ENCODE results near the gene TP73.

The TP73 gene

DNA sequence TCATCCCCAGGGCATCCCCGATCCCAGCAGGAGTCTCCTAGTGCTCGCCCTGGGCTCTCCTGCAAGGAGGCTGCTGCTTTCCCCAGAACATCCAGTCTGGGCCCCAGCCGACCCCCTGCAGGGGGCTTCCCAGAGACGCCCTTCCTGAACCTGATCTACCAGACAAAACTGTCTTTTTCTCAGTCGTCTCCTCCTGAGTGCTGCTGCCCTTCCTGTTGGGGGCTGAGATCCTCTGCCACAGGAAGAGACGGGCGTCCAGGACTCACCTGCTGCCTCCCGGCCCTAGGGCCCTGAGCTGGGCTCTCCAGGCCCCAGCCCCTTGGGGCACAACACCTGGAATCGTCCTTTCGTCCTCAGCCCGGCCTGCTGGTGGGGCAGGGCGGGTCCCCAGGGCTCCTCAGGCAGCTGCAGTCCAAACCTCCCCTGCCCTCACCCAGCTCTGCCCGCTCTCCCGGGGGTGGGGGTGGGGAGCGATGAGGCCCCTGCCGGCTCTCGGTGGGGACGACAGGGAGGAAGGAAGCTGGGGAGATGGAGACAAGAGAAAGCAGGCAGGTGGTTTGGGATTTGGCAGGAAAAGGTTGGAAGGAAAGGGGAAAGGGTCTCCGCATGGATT, 36.9 kb downstream of the TP73 start:
- no peak for DNase-seq (ENCODE audit: low read depth)

DNA sequence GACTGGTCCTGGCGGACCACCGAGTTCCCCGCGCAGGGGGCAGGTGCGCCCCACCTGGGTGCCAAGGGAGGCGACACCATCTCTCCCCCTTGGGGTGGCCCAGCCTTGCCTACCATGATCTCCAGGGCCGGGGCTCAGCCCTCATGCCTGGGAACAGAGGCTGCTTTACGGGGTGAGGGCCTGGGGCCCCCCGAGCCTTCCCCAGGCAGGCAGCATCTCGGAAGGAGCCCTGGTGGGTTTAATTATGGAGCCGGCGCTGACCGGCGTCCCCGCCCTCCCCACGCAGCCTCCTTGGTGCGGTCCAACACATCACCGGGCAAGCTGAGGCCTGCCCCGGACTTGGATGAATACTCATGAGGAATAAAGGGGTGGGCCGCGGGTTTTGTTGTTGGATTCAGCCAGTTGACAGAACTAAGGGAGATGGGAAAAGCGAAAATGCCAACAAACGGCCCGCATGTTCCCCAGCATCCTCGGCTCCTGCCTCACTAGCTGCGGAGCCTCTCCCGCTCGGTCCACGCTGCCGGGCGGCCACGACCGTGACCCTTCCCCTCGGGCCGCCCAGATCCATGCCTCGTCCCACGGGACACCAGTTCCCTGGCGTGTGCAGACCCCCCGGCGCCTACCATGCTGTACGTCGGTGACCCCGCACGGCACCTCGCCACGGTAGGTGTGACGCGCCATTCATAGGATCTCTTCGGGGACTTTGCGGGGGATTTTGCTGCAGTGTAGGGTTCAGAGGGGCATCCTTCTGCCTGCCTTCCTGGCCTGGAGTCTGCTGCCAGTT, 38.2 kb downstream of the TP73 start:
- no peak for DNase-seq (ENCODE audit: low read depth)

DNA sequence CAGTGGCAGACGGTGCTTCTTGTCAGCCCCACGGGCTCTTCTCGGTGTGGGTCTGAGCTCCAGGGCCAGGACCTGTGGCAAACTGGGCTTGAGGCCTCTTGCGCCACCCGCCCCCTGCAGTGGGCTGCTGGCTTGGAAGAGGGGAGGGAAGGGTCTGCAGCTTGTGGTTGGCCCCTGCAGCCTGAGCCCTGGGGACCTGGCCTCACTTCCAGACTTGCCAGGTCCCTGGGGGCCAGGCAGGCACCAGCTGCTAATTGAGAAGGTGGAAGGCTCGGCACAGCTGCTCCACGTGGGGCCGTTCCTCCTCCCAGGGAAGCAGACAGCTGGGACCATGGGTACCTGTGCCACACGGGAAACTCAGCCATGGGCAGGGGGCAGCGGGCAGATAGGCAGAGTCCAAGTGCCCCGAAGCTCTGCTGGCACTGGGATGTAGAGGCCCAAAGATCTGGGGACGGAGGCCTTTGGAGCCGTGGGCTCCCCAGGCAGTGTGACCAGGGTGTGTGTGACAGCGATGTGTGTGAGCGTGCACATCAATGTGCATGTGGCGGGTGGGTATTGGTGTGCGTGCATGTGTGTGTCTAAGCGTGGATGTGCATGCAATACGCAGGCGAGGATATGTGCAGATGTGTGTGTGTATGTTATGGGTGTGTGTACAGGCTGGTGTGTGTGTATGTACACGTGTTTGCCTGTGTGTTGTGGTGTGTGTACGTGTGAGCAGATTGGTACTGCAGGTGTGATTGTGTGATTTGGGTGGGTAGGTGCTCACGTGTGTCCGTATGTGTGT, 39.3 kb downstream of the TP73 start:
- no peak for DNase-seq (ENCODE audit: low read depth)

DNA sequence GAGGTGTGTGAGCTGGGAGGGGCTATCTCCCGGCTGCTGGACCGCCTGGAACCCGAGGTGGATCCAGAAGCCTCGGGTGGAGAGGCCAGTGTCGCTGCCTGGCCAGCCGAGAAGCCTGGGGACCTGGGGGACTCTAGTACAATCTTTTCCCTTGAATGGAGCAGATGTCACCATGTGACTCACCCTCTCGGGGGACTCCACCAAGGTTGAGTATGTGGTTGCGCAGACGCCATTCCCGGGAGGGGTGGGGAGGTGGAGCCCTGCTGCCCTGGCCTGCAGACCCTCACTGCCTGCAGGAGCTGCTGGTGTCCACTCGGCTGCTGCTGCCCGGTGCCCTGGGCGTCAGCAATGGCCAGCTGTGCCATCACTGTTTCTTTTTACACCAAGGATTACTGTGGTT, 40.3 kb downstream of the TP73 start:
- DNase-seq (ENCODE audit: low read depth) = no peak

DNA sequence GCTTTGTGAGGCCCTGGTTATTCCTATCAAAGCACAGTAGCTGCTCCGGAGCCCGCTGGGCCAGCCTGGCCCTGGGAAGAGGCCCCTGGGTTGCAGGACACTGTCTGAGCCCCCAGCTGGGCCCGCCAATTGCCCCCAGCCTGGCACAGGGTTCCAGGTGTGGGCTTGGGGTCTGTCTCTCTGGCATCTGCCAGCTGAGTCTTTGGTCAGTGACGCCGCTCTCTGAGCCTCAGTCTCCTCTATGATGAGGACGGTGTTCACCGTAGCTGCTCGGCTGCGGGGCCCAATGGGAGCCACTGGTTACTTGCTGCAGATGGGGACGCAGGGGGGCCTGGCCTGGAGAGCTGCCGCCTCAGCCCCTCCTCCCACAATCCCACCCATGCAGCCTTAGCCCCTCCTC, 41.0 kb downstream of the TP73 start:
- DNase-seq (ENCODE audit: low read depth) = no peak

DNA sequence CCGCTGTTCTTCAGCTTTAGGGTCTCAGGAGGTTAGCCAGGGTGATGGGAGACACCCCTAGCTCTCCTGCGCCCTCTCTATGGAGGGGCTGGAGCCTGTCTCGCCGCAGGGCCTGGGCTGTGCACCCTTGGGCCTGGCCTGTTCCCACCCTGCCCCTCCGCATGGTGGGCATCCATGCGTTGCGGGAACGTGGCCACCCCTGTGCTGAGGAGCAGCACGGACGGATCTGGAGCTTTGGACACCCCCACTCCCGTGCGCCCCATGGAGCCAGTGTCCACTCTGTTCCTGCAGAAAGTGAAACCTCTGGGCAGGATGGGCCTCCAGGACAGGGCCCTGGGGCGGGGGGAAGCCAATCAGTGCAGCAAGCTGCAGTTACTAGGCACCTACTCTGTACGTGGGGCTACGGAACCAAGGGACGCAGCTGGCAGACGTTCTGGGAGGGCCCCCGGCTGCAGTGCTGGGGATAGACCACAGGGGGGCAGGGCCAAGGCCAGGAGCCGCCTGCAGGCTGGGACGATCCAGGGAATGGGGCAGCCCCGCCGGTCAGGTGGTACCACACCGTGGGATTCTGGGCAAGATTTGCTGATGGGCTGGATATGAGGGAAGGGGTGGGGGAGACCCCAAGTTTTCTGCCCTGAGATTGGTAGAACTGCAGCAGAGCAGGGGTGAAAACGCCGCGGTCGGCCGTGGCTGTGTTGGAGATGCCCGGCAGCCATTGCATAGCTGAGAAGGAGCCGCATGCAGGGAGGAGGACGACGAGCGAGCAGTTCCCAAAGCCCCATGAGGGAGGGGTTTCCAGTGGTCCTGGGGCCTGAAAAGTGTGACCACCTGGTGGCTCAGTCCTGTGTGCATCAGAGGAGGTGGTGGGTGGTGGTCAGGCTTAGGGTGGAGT, 43.3 kb downstream of the TP73 start:
- DNase-seq (ENCODE audit: low read depth) = no peak

DNA sequence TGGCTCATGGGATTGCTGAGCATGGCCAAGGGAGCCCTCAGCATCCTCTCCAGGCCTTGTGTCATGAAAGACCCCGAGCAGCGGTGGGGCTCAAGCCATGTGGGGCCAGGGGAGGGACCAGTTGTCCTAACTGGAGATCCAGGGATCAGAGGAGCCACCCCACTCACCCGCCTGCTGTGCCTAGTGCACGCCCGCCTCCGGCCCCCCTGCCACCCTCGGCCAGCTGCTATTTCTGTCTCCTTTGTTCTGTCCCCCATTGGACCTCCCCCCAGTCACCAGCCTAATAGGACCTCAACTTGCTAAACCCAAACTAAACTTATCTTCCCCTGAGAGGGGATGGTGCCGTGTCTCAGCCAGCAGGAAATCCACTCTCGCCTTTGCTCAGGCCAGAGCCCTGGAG, 44.4 kb downstream of the TP73 start:
- no peak for DNase-seq (ENCODE audit: low read depth)

DNA sequence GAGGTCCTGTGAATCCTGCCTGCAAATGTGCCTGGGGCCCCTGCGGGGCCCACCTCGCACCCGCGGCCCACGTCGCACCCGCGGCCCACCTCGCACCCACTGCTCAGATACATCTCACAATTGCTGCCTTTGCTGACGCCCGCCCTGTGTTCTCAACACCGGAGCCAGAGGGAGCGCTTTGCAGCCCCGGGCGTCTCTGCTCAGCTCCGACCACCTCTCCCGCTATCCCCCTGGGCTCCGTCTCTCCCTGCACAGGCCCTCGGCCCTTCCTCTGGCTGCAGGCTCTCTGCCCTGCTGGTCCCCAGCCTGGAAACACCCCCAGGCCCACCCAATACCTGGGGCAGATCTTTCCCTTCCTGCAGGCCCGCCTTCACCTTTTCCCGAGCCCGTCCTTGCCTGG, 44.8 kb downstream of the TP73 start:
- DNase-seq (ENCODE audit: low read depth) = no peak

DNA sequence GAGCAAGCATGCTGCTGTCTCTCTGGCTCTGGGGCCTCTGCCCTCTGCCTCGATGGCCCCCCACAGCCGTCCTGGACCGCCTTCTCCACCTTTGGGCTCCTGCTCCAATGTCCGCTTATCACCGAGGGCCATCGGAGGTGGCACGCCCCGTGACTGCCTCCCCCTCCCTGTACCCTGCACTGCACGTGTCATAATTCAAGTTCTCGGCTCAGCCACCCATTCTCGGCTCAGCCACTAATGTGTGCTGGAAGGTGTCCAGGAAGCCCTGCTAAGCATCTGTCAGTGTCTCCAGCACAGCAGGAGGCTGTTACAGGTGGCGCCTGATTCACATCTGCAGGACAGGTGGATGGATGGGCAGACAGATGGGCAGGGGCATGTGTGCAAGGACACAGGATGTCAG, 45.5 kb downstream of the TP73 start:
- DNase-seq (ENCODE audit: low read depth) = no peak

DNA sequence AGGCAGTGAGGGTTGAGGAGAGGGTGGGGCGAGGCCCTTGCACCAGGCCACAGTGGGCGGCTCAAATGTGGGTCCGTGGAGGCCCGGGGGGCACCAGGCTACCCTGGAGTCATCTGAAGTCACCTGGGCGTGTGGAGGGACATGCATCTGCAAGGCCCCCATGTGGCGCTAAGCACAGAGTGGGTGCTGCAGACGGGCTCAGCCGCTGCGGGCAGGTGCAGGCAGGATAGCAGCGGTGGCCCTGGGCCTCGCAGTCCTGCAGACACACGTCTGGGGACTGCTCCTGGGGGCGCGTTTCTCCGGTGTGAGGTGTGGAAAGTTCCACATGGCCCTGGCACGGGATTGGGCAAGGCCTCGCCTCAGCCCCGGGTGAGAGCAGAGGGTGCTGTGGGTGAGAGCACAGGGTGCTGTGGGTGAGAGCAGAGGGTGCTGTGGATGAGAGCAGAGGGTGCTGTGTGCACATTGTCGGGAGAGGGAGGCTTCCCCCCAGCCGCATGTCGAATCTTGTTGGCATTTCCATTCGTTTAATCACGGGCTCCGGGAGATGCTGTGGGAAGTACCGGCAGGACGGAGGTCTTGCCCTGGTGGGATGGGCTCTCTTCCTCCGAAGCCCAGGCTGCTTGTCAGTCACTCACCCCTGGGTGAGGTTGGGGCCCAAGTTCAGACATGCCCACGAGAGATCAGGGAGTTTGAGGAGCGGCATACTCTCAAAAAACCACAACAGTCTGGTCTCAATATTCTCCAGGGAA, 46.5 kb downstream of the TP73 start:
- DNase-seq (ENCODE audit: low read depth) = no peak

DNA sequence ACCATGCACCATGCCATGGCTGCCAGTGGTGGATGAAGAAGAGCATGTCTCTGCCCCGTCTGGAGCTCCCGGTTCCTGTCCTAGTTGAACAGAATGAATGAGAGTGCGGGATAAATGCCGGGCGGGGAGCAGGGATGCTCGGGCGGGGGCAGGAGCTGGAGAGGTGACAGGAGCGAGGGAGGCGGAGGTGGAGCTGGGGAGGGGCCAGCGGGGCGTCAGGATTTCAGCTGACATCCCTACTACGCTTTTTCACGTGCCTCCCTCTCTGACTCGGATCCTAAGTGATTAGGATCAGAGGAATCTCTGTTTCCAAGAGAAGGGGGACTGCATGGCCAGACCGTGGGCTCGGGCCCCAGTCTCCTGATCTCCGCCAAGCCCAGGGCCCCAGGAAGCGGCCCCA, 47.3 kb downstream of the TP73 start:
- no peak for DNase-seq (ENCODE audit: low read depth)

DNA sequence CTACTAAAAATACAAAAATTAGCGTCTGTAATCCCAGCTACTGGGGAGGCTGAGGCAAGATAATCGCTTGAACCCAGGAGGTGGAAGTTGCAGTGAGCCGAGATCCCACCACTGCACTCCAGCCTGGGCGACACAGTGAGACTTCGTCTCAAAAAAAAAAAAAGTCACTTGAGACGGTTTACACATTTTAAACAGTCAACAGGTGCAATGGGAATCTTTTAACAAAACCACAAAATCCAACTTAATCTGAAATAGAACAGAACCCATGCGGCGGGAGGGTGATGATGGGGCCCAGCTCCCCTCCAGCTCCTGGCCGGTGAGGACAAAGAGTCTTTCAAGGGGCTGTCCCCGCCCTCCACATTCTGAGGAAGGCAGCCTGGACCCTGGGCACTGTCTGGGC, 48.3 kb downstream of the TP73 start:
- no peak for DNase-seq (ENCODE audit: low read depth)

DNA sequence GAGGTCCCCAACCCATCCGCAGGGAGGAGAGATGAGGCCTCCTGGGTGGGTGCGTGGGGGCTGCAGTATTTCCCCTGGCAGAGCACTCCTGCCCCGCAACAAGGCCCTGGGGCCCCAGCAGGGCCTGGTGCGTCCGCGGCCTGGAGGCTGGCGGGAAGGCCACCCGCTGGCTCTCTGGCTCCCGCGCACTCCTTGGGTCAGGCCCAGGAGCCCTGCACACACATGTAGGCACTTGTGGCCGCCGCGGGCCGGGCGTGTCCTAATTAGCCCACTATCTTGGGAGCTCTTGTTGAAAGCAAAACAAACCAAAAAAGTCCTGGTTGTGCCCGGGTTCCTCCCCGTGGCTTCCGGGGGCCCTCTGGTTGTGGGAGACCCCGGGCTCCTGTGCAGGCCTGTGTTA, 50.2 kb downstream of the TP73 start:
- no peak for DNase-seq (ENCODE audit: low read depth)

DNA sequence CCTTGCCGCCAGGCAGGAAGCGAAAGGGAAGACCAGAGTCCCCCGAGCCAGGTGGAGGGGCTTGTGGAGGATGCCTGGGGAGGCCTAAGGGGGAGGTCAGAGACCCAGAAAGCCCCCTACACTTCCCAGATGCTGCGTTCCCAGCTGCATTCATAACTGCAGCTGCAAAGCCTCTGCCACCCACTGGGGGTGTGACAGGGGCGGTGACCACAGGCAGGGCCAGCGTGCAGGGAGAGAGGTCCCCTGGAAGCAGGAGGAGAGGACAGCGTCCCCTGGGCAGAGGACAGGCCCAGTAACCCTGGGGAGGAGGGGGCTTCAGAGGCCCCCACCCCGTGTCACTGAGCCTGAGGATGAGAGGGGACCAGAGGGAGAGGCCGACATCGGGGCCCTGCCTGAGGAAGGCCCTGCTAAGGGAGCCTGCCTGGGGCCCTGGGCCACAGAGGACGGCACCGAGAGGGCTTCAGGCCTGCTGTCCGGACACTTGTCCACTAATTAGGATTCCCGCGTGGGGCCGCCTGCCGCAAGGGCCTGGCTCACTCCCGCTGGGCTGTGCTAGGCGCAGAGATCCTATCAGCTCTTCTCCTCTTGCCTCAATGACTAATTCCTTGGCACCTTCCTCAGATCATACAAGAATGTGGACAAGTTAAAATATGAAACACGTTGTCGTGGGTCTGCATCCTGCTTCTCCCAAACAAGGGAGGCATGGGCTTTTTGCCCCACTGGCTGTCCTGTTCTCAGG, 50.8 kb downstream of the TP73 start:
- peak; percentile 17 for DNase-seq (ENCODE audit: low read depth)

DNA sequence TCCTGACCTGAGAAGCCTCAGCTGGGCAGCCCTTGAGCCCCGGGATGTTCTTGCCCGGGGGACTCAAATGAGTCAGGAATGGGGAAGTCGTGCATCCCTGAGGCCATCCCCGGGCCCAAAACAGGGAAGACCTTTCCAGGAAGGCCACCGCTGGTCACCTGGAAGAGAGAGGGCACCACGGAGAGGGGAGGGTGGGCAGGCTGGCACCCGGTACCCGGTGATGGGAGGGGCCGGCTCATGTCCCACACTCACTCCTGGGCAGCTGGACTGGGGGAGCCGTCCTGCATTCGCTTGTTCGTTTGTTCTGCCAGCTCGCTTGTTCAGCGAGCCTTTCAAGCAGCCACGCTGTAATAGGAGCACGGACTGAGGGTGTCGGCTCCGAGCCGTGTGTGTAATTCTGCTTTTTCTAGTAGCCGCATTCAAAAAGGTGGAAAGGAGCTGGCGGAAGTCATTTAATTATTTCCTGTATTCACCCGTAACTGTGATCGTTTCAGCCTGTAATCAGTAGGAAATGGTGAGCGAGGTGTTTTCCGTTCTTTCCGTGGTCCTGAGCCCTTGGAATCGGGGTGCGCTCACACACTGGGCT, 51.6 kb downstream of the TP73 start:
- DNase-seq (ENCODE audit: low read depth) = no peak

DNA sequence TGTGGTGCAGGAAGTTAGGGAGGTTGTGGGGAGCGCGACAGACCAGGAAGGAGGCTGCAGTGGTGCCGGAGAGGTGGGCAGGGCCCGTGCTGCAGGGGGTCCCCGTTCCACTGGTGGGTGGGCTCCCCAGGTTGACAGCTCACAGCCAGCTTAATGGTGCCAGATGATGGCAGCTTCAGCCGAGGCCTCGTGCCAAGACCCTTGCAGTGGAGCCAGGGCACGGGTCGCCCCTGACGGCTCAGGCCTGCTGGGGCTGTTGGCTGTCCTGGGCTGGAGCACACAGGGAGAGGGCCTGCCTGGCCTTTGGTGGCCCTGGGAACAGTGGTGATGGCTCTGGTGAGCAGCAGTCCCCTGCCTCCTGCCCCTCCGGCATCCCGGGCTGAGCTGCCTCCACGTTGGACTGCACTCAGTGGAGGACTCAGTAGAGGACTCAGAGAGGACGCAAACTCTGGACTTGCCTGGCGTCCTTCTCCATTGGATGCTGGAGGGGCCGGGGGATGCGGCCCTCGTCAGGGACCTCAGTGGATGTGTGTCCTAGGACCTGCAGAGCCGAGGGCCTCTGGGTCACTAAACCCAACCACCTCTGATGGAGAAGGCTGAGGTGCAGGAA, 53.1 kb downstream of the TP73 start:
- DNase-seq (ENCODE audit: low read depth) = no peak

DNA sequence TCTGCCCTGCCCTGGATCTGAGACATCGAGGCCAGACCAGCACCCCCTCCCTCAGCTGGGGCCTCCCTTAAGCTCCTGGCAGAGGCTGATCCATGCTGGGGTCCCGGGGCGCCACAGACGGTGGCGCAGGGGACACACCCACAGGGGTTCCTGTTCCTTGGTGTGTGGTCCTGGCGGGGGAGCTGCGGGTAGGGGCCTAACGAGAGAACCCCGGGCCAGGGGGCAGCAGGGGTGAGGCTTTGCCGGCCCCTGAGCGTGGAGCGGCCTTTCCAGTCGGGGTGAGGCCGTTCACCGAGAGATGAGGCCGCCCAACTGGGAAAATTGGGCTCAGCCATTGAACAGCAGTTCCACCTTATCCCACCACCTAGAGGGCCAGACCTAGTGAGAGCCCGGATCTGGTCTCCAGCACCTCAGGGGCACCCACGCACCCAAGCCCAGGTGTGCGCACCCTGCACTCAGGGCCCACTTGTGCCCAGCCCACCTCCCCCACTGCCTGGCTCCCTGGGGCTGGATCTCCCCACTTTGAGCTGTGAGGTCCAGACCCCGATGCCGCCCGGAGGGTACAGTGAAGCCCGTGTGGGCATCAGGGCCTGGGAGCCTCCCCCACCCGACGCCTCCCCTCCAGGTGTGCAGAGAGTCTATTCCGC, 54.5 kb downstream of the TP73 start:
- no peak for DNase-seq (ENCODE audit: low read depth)

DNA sequence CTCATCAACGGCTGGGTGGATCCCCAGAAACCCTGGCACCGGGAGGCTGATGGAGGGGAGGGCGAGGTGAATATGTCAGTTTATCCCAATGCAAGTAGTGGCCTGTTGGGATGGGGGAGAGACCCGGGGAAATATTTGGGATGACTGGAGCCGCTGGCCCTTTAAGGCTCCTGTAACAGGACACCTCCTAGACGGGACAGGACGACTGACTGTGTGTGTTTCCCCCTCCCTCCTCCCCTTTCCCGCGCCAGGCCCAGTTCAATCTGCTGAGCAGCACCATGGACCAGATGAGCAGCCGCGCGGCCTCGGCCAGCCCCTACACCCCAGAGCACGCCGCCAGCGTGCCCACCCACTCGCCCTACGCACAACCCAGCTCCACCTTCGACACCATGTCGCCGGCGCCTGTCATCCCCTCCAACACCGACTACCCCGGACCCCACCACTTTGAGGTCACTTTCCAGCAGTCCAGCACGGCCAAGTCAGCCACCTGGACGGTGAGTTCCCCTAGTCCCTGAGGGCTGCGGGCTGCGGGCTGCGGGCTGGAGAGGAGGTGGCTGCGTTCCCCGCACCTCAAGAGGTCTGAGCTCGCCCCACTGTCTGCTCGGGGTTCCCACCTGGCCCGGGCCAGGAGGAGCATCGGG, 55.1 kb downstream of the TP73 start:
- no peak for DNase-seq (ENCODE audit: low read depth)

DNA sequence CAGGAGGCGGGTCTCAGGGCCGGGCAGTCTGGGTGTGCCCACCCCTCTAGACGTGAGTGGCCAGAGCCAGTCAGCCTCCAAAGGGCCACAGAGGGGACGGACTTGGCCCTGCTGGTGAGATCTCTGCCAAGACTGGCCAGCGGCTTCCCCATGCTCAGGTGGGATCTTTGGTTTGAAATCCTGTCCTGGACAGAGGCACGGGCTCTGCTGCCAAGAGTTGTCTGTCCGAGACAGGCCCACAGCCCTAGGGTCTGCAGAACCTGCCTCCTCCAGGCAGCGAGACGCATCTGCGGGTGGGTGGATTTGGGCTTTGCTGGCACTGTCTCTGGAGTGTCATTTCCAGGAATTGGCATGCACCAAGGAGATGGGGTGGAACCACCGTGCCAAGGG, 55.6 kb downstream of the TP73 start:
- DNase-seq (ENCODE audit: low read depth) = no peak
